CD14-positive monocyte (primary cell): ENCODE results near the gene WDR47. TPM values are rescaled to one million over a fixed set of nuclear protein-coding genes. Genes with fewer than 3 reads are reported as not detected.
A peak's percentile ranks its signal among the peaks of the same experiment; 100 is the strongest.

Experiments used
- DNase-seq, 3 donors: peaks; one replicate each; pipeline ENCODE4 v3.0.0-alpha.2; 2011 to 2022
- H2AFZ ChIP-seq: 2 replicates; pipeline ENCODE4 v1.6.0; 2012; ENCODE audit warnings: mild to moderate bottlenecking, low read depth, low read length, inconsistent platforms; ENCODE audit not compliant: insufficient read depth, poor library complexity, severe bottlenecking
- H3K27ac ChIP-seq, 2 donors: 1 replicate in 1 of 2; 2 replicates in 1 of 2; pipeline ENCODE4 v1.5.1; 2012 to 2013; ENCODE audit warnings: low read length in 2 of 2, control low read depth in 1 of 2, inconsistent platforms in 1 of 2, low read depth in 1 of 2, mild to moderate bottlenecking in 1 of 2
- H3K27me3 ChIP-seq, 2 donors: one replicate each; pipeline versions ENCODE4 v1.6.0 to v1.6.1; 2011 to 2013; ENCODE audit warnings: low read length in 2 of 2; ENCODE audit not compliant: control insufficient read depth in 2 of 2, insufficient read depth in 2 of 2
- H3K36me3 ChIP-seq, 2 donors: replicated peaks in 1 of 2; 1 replicate in 1 of 2; 2 replicates in 1 of 2; pipeline versions ENCODE4 v1.5.1 to v1.6.1; 2012 to 2013; ENCODE audit warnings: low read length in 2 of 2, control low read depth in 1 of 2, inconsistent platforms in 1 of 2, mild to moderate bottlenecking in 1 of 2; ENCODE audit not compliant: insufficient read depth in 2 of 2, control insufficient read depth in 1 of 2
- H3K4me1 ChIP-seq, 2 donors: 1 replicate in 1 of 2; 2 replicates in 1 of 2; pipeline versions ENCODE4 v1.5.1 to v1.6.1; 2012 to 2013; ENCODE audit warnings: low read length in 2 of 2, control low read depth in 1 of 2, inconsistent platforms in 1 of 2, mild to moderate bottlenecking in 1 of 2, moderate library complexity in 1 of 2; ENCODE audit not compliant: insufficient read depth in 2 of 2, control insufficient read depth in 1 of 2
- H3K4me2 ChIP-seq: replicated peaks from 2 replicates; pipeline ENCODE3; 2012; ENCODE audit warnings: low read length, moderate library complexity, mild to moderate bottlenecking; ENCODE audit not compliant: poor library complexity, severe bottlenecking; ENCODE audit errors: extremely low read depth
- H3K4me3 ChIP-seq, 3 experiments: fragments of 200-600 bp in 1 of 3; sonication (generic) in 1 of 3; replicated peaks in 1 of 3; 1 replicate in 2 of 3; 2 replicates in 1 of 3; pipeline ENCODE4 v1.5.1; 2011 to 2013; ENCODE audit warnings: low read length in 3 of 3, mild to moderate bottlenecking in 3 of 3, control low read depth in 2 of 3, low read depth in 2 of 3, inconsistent platforms in 1 of 3, moderate library complexity in 1 of 3
- H3K79me2 ChIP-seq: 2 replicates; pipeline ENCODE4 v1.6.0; 2012; ENCODE audit warnings: mild to moderate bottlenecking, control low read depth, inconsistent platforms, low read length, moderate library complexity; ENCODE audit not compliant: insufficient read depth
- H3K9ac ChIP-seq: 2 replicates; pipeline ENCODE4 v1.6.0; 2017; ENCODE audit warnings: low read length, mild to moderate bottlenecking; ENCODE audit not compliant: insufficient read depth, poor library complexity, severe bottlenecking
- H3K9me3 ChIP-seq, 2 donors: replicated peaks in 1 of 2; 1 replicate in 1 of 2; 2 replicates in 1 of 2; pipeline versions ENCODE4 v1.5.1 to v1.6.1; 2012 to 2013; ENCODE audit warnings: low read length in 2 of 2, control low read depth in 1 of 2; ENCODE audit not compliant: control insufficient read depth in 1 of 2, insufficient read depth in 1 of 2
- H4K20me1 ChIP-seq: 2 replicates; pipeline ENCODE4 v1.6.0; 2012; ENCODE audit warnings: mild to moderate bottlenecking, low read length, control low read depth, moderate library complexity; ENCODE audit not compliant: insufficient read depth
- H3K27ac Mint-ChIP-seq, 7 donors: one replicate each; pipeline ENCODE4 v1.8.0; 2020; ENCODE audit warnings: mild to moderate bottlenecking in 7 of 7, mixed read lengths in 7 of 7, moderate library complexity in 6 of 7, inconsistent platforms in 2 of 7
- H3K27me3 Mint-ChIP-seq, 3 donors: one replicate each; pipeline ENCODE4 v1.8.0; 2021 to 2022; ENCODE audit warnings: low read depth in 3 of 3, mild to moderate bottlenecking in 3 of 3, mixed read lengths in 3 of 3, moderate library complexity in 3 of 3, inconsistent platforms in 1 of 3
- H3K36me3 Mint-ChIP-seq, 2 donors: one replicate each; pipeline ENCODE4 v1.8.0; 2020; ENCODE audit warnings: mixed read lengths in 2 of 2, inconsistent platforms in 1 of 2, mild to moderate bottlenecking in 1 of 2
- H3K4me1 Mint-ChIP-seq: one replicate; pipeline ENCODE4 v1.8.0; 2020; ENCODE audit warnings: mild to moderate bottlenecking, mixed read lengths
- H3K4me3 Mint-ChIP-seq, 2 donors: one replicate each; pipeline ENCODE4 v1.8.0; 2020; ENCODE audit warnings: mild to moderate bottlenecking in 2 of 2, mixed read lengths in 2 of 2, moderate library complexity in 1 of 2
- H3K9me3 Mint-ChIP-seq, 7 donors: one replicate each; pipeline ENCODE4 v1.8.0; 2020 to 2022; ENCODE audit warnings: mixed read lengths in 7 of 7, mild to moderate bottlenecking in 6 of 7, moderate library complexity in 6 of 7, inconsistent platforms in 2 of 7
- CTCF ChIP-seq: fragments of 200-600 bp; IDR thresholded peaks from one replicate; pipeline ENCODE4 v1.8.0; 2022; ENCODE audit warnings: antibody characterized with exemption, mild to moderate bottlenecking
- WGBS: methylation state at CpG from one replicate; pipeline ENCODE4 v1.1.5; 2013; ENCODE audit warnings: missing lambda C conversion rate; ENCODE audit not compliant: insufficient coverage; 5-methylcytosine and 5-hydroxymethylcytosine counted together
- intact Hi-C, 2 donors: fragments of 100-400 bp; cut with micrococcal nuclease; formaldehyde crosslinking; loops; one replicate each; pipeline versions ENCODE4 v1.15.0 to v1.15.1; 2023
- polyA plus RNA-seq, 3 donors: library from polyadenylated mRNA; depleted of rRNA in 1 of 3; unstranded in 2 of 3; stranded (reverse) in 1 of 3; fragments of 300-500 nt in 2 of 3; fragments of >200 nt in 1 of 3; fragmentation: Illumina TruSeq in 2 of 3; gene quantifications; 1 replicate in 2 of 3; 2 replicates in 1 of 3; pipeline ENCODE4 v1.2.3, GENCODE V29; 2012 to 2021

WDR47 gene
- polyA plus RNA-seq, 3 donors, result 5.2 to 7.6 (median 6.0) TPM

- Histone ChIP-seq H3K4me2 (no peak overlapping the region), H3K4me1 (no peaks in the 10 kb centered on the region), H3K9ac (no peak overlapping the region), H3K27ac (no peak overlapping the region), H4K20me1 (no peaks in the 10 kb centered on the region), H2AFZ (no peak overlapping the region), H3K79me2 (no peaks in the 10 kb centered on the region), H3K27me3 (no peaks in the 10 kb centered on the region), H3K36me3 (peaks cover 60 to 82% of the 10 kb centered on the region in 2 donors), H3K4me3 (no peak overlapping the region), H3K9me3 (no peaks in the 10 kb centered on the region)
- Mint-ChIP-seq H3K27me3 (no peaks in the 10 kb centered on the region), H3K4me1 (no peaks in the 10 kb centered on the region), H3K36me3 (peaks cover 62 to 78% of the 10 kb centered on the region in 2 donors), H3K9me3 (no peaks in the 10 kb centered on the region), H3K27ac (no peak overlapping the region), H3K4me3 (no peak overlapping the region)
- no peak for TF ChIP-seq CTCF
- no peak for DNase-seq
- intact Hi-C loops, result no loop called here
- 100% methylated on average over 1 of the region's 4 CpGs for WGBS
These were observed 58.8 kb downstream of the WDR47 start for GRCh38 chr1:108983114-108983513.

- H3K36me3 Mint-ChIP-seq, result peaks cover 69 to 90% of the 10 kb centered on the region in 2 donors
- Histone ChIP-seq H3K36me3 (peaks cover 59 to 94% of the 10 kb centered on the region in 2 donors), H3K4me1 (no peaks in the 10 kb centered on the region), H3K4me2 (no peak overlapping the region), H3K9me3 (no peaks in the 10 kb centered on the region), H3K4me3 (no peak overlapping the region), H3K9ac (no peak overlapping the region), H4K20me1 (no peaks in the 10 kb centered on the region), H3K27ac (no peak overlapping the region), H3K79me2 (no peaks in the 10 kb centered on the region), H3K27me3 (no peaks in the 10 kb centered on the region), H2AFZ (no peak overlapping the region)
- no peak for TF ChIP-seq CTCF
- DNase-seq, result no peak
- H3K27me3 Mint-ChIP-seq, result no peaks in the 10 kb centered on the region
- peak overlapping the region in 1 of 7 donors; percentile 43 for H3K27ac Mint-ChIP-seq
- H3K9me3 Mint-ChIP-seq, result no peaks in the 10 kb centered on the region
- WGBS, result 98% methylated on average over 4 of the region's 4 CpGs
- H3K4me1 Mint-ChIP-seq, result no peaks in the 10 kb centered on the region
- H3K4me3 Mint-ChIP-seq, result no peak overlapping the region
- intact Hi-C loops, result no loop called here
These were observed 65.2 kb downstream of the WDR47 start for GRCh38 chr1:108976658-108977057.
